ENCODE results near the gene RBP3.

Gene RBP3

DNA sequence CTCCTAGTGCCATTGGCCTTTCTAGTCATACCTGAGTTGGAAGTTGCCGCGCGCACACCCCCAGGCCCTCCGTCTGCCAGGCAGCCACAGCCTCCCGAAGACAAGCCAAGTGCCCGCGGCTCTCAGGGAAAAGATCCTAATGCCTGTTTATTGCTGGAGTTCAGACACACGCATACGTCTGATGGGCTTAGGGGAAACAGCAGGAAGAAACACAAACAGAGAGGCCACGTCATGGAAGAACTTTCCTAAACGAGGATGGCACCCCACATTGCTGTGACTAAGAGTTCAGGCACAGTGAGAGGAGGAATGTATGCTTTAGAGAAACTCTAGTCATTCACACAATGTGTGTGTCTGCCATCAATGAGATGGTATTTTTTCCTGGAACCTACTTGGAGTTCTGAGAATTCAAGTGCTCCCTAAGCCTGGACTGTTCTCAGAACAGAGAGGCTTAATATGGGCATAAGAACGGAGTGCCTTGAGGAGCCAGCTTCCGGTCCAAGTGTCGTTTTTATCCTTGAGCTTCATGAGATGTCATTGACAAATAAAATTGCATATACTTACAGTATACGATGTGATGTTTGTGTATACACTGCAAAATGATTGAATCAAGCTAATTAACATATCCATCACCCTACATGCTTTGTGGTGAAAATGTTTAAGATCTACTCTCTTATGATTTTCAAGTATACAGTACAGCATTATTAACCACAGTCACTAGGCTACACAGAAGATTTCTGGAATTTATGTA, 11.6 kb upstream of the RBP3 start:
- DNase-seq (ENCODE audit: low read depth in 3 of 3), result no peak

DNA sequence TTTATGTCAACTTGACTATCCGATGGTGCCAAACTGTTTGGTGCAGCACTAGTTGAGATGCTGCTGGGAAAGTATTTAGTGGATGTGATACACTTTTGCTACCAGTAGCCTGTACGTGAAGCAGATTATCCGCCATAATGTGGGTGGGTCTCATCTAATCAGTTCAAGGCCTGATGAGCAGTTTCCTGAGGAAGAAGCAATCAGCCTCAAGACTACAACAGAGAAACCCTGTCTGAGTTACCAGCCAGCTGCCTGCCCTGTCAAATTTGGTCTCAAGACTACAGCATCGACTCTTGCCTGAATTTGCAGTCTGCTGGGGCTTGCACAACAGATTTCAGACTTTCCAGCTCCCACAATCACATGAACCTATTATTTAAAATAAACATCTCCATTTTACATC, 10.9 kb upstream of the RBP3 start:
- no peak for DNase-seq (ENCODE audit: low read depth in 3 of 3)

DNA sequence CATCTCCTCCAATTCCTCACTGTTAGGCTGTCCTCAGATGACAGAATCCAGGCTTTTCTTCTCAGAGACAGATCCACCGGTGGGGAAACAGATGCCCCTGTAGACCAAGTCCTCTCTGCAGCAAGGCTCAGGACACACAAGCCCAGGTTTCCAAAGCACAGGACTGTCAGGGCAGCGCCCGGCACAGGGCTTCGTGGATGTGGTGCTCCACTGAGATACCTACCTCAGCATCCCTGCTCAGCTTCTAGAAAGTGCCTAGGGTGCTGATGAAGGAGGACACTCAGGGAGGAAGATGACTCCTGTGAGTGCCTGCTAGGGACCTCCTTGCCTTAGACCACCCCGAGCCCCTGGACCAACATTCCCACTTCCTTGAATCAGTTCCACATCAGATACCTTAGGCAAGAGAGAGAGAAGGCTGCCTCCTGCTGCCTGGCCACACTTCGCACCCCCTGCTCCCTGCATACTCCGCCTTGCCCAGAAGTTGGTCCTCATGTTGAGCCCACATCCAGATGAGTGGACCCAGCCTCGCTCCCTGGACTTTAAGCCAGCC, 8.9 kb upstream of the RBP3 start:
- no peak for DNase-seq (ENCODE audit: low read depth in 3 of 3)

DNA sequence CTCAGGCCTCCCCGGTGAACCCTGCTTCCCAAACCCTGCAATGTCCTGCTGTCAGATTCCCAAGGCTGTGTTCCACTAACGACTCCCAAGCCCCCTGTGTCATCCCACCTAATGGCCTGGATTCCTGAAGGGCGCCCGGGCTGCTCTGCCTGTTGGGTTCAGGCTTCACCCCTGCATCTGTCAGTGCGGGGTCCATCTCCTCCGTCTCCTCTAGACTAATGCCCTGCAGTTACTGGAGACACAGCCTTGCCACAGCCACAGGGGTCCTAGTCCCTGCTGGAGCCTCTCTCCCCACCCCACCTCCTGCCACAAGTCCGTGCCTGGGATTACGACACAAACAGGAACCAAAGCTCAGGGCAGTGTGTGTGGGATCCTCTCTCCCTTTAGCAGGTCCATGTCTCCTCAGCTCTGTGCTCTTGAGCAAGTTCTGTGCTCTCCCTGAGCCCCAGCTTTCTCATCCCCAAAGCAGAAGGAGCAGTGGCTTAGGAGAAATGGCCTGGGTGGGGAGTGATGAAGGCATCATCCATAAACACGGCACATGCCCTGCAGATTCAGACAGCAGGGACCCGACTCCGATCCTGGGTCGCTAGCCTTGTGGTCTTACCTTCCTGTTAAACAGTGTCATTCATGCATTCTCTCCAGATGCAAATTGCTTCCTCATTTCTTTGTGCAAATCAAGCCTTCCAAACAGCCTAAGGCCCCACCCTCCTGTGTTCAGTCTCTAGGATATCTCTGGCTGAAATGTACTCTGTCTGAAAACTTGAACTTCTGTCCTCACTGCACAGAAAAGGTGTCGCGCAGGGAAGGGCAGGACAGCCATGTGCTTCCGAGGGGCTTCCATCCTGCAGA, 8.2 kb upstream of the RBP3 start:
- no peak for DNase-seq (ENCODE audit: low read depth in 3 of 3)

DNA sequence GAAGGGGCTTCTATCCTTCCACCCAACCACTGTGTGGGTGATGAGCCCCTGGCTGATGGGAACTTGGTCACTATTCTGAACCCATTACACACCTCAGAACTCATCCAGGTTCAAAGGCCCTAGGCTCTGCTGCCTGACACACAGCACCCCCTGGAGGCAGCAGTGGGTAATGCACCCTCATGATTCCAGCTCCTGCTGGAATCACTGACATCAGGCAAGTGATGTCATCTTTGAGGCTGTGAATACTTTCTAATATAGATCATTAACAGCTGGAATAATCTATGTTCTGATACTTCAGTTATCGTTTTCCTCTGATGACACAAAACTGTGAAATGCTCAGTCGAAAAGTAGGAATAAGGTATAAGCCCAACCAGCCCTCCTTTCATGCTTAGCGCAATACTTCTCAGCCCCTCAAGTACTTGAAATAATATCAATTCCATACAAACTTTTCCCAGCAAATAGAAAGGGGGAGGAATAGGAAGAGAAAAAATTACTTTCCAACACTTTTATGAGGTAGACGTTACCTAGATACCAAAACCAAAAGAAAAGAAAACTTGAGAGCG, 7.5 kb upstream of the RBP3 start:
- DNase-seq (ENCODE audit: low read depth in 3 of 3), result peak; percentile 27 to 69 (median 67)

DNA sequence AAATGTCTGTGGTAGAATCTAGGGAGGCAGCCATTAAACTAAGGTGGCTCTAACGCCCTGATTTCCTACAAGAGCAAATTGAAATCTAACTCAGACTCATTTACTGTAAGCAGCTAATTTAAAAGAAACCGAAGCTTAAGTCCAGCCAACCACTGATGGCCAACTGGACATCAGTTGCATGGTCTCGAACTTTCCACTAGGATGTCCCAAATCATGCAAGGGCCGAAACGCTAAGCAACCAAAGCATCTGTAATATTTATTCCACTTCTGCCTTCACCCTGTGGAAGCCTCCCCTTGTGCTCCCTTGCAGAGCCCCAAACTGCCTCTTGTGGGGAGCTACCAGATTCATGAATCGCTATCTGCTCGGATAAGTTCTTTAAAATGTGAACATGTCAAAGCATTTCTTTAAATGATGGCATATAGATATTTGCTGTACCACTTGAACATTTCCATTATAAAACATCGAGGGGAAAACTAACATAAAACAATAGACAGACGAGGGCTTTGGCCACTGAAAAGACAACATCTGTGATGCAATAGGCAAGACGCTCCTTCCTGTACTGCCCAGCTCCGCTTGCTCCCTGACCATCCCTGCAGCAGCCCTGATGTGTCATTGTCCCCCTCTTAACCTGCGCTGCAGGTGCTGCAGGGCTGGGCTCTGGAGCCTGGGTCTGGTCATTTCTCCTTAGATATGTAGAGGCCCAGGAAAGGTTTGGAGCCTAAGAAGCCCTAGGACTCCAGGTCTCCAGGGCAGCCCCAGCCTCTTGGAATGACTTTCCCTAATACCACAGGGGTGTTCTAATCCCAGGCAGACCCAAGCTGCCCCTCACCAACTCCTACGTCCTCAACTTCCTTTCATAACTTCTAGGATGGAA, 2.9 kb upstream of the RBP3 start:
- no peak for DNase-seq (ENCODE audit: low read depth in 3 of 3)

DNA sequence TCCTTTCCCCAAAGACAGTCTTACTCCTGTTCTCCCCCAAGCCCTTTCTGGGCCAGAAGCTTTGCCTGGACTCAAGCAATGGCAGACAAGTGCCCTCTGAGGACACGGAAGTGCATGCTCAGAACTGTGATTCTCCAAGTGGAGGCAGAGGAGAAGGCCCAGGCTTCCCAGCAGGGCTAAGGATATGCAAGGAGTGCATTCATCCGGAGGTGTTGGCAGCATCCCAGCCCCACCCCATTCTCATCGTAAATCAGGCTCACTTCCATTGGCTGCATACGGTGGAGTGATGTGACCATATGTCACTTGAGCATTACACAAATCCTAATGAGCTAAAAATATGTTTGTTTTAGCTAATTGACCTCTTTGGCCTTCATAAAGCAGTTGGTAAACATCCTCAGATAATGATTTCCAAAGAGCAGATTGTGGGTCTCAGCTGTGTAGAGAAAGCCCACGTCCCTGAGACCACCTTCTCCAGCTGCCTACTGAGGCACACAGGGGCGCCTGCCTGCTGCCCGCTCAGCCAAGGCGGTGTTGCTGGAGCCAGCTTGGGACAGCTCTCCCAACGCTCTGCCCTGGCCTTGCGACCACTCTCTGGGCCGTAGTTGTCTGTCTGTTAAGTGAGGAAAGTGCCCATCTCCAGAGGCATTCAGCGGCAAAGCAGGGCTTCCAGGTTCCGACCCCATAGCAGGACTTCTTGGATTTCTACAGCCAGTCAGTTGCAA, 1.4 kb upstream of the RBP3 start:
- DNase-seq (ENCODE audit: low read depth in 3 of 3), result no peak

DNA sequence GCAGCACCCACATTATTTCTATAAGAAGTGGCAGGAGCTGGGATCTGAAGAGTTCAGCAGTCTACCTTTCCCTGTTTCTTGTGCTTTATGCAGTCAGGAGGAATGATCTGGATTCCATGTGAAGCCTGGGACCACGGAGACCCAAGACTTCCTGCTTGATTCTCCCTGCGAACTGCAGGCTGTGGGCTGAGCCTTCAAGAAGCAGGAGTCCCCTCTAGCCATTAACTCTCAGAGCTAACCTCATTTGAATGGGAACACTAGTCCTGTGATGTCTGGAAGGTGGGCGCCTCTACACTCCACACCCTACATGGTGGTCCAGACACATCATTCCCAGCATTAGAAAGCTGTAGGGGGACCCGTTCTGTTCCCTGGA, 874 bp upstream of the RBP3 start:
- no peak for DNase-seq (ENCODE audit: low read depth in 3 of 3)

DNA sequence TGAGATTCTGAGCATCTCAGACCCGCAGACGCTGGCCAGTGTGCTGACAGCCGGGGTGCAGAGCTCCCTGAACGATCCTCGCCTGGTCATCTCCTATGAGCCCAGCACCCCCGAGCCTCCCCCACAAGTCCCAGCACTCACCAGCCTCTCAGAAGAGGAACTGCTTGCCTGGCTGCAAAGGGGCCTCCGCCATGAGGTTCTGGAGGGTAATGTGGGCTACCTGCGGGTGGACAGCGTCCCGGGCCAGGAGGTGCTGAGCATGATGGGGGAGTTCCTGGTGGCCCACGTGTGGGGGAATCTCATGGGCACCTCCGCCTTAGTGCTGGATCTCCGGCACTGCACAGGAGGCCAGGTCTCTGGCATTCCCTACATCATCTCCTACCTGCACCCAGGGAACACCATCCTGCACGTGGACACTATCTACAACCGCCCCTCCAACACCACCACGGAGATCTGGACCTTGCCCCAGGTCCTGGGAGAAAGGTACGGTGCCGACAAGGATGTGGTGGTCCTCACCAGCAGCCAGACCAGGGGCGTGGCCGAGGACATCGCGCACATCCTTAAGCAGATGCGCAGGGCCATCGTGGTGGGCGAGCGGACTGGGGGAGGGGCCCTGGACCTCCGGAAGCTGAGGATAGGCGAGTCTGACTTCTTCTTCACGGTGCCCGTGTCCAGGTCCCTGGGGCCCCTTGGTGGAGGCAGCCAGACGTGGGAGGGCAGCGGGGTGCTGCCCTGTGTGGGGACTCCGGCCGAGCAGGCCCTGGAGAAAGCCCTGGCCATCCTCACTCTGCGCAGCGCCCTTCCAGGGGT, 703 bp downstream of the RBP3 start:
- DNase-seq (ENCODE audit: low read depth in 3 of 3), result no peak

DNA sequence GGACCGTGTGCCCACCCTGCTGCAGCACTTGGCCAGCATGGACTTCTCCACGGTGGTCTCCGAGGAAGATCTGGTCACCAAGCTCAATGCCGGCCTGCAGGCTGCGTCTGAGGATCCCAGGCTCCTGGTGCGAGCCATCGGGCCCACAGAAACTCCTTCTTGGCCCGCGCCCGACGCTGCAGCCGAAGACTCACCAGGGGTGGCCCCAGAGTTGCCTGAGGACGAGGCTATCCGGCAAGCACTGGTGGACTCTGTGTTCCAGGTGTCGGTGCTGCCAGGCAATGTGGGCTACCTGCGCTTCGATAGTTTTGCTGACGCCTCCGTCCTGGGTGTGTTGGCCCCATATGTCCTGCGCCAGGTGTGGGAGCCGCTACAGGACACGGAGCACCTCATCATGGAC, 1.4 kb downstream of the RBP3 start:
- no peak for DNase-seq (ENCODE audit: low read depth in 3 of 3)

DNA sequence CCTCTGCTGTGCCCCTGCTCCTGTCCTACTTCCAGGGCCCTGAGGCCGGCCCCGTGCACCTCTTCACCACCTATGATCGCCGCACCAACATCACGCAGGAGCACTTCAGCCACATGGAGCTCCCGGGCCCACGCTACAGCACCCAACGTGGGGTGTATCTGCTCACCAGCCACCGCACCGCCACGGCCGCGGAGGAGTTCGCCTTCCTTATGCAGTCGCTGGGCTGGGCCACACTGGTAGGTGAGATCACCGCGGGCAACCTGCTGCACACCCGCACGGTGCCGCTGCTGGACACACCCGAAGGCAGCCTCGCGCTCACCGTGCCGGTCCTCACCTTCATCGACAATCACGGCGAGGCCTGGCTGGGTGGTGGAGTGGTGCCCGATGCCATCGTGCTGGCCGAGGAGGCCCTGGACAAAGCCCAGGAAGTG, 1.8 kb downstream of the RBP3 start:
- DNase-seq (ENCODE audit: low read depth in 3 of 3), result no peak

DNA sequence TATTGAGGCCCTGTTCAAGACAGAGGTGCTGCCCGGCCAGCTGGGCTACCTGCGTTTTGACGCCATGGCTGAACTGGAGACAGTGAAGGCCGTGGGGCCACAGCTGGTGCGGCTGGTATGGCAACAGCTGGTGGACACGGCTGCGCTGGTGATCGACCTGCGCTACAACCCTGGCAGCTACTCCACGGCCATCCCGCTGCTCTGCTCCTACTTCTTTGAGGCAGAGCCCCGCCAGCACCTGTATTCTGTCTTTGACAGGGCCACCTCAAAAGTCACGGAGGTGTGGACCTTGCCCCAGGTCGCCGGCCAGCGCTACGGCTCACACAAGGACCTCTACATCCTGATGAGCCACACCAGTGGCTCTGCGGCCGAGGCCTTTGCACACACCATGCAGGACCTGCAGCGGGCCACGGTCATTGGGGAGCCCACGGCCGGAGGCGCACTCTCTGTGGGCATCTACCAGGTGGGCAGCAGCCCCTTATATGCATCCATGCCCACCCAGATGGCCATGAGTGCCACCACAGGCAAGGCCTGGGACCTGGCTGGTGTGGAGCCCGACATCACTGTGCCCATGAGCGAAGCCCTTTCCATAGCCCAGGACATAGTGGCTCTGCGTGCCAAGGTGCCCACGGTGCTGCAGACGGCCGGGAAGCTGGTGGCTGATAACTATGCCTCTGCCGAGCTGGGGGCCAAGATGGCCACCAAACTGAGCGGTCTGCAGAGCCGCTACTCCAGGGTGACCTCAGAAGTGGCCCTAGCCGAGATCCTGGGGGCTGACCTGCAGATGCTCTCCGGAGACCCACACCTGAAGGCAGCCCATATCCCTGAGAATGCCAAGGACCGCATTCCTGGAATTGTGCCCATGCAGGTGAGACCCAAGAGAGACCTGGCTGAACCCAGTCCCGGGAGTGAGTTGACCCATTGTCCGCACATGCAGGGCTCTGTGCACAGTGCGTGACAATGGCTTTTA, 2.8 kb downstream of the RBP3 start:
- DNase-seq (ENCODE audit: low read depth in 3 of 3), result no peak

DNA sequence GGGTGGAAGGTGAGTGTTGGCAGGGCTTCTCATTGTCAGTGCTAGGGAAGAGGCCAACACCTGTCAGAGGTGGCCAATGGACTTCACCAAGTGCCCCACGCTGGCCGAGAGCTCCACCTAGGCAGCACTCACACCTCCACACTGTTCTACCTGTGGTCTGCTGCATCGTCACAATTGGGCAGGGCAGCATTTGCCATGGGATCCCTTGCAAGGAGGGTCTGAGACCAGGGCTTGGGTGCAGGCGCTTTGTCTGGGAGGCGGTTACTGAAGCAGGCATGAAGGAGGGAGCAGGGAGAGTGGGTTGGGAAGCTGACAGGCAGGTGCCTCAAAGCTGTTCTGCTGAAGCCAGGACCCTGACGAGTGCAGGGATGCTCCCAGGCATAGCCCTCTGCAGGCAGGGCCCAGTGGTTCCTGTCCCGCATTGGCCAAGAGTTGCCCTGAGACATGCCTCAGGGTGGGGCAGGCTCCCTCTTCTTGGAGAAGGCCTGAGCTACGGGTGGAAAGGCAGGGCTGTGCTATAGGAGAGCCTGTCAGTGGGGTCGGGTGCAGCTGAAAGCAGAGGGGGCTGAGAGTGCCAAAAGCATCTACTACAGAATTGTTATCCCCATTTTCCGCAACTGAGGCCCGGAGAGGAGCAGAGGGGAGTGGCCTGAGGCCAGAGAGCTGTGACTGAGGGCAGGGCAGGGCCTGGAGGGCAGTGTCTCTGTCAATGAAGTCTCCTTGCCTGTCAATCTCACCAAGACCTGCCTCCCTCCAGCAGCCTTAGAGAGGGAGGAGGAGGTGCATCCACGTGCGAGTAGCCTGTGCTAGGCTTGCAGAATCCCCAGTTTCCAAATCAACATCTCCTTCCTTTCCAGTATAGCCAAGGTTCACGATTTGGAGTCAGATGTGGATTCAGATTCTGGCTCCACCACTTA, 4.0 kb downstream of the RBP3 start:
- no peak for DNase-seq (ENCODE audit: low read depth in 3 of 3)

DNA sequence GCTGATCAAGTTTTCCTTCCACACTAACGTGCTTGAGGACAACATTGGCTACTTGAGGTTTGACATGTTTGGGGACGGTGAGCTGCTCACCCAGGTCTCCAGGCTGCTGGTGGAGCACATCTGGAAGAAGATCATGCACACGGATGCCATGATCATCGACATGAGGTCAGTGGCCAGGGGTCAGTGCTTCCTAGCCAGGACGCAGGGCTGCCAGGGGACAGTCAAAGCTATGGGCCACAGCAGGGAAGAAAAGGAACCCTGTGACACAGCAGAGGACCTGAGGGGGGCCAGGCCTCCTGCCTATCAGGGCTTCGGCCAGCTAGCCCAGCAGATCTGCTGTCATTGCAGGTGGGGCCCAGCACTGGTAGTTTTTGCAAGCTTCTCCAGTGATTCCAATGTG, 5.2 kb downstream of the RBP3 start:
- DNase-seq (ENCODE audit: low read depth in 3 of 3), result no peak

DNA sequence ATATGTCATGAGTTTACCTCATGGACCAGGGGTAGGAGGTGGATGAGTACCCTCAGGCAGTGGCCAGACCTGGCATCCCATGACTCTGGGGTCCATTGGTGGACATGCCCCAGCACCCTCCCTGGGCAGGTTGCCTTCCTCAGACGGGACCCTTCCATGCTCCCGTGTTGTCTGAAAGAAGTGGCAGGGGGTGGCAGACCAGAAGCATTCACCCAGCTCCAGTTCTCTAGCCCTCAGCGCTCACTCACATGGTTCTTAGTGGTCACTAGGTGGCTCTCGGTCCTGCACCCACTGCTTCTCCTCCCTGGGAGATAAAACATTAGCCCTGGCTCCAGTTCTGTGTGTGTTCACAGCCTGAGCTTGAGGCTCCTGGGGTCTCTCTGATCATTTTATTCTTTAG, 6.0 kb downstream of the RBP3 start:
- no peak for DNase-seq (ENCODE audit: low read depth in 3 of 3)

DNA sequence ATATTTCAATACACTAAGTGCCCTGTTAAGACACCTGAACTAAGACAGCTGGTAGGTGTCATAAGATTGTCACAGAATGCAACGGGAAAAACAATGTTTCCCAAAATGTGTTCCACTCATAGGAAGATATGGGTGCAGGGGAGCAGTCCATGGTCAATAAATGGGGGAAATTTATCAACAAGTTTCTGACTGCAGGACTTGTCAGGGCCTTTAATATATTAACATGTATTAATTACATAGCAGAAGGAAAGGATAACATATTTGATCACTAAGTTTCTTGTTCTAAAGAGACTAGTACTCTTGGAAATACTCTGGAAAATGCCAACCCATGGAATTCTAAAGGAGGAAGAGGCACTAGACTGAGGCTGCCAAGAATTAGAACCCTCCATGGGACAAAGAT, 6.7 kb downstream of the RBP3 start:
- DNase-seq (ENCODE audit: low read depth in 3 of 3), result no peak

DNA sequence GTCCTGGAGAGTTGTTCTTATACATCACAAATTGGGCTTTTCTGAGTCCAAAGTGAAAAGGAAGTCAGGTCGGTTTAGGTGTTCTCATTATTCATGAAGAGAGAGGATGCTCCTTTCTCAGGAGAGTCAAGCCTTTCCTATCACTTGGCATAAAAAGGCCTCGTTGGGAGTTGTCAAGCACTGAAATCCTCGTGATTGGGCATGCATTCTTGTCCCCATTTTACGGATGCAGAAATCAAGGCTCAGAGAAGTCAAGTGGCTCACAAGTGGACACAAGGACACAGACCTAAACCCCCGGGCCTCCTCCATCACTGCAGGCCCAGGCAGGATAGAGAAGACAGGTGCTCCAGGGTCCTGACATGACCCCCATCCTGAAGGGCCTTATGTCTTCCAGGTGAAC, 8.5 kb downstream of the RBP3 start:
- no peak for DNase-seq (ENCODE audit: low read depth in 3 of 3)

DNA sequence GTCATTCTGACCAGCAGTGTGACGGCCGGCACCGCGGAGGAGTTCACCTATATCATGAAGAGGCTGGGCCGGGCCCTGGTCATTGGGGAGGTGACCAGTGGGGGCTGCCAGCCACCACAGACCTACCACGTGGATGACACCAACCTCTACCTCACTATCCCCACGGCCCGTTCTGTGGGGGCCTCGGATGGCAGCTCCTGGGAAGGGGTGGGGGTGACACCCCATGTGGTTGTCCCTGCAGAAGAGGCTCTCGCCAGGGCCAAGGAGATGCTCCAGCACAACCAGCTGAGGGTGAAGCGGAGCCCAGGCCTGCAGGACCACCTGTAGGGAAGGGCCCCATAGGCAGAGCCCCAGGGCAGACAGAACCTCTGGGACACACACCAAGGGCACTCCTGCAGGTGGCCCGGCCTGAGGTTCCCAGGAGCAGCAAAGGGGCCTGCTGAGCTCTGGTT, 9.0 kb downstream of the RBP3 start:
- no peak for DNase-seq (ENCODE audit: low read depth in 3 of 3)

Data from stimulated activated CD4-positive, alpha-beta T cell treated with anti-CD3 and anti-CD28 coated beads, TNF-alpha, amount 100 ng/mL, for 48 hours (primary cell).